HG03521 (cell line): Measurements from ENCODE around the gene CKB.
"Not testable (repeated sequence)": the region's sequence is repeated elsewhere in the genome, so short reads cannot be mapped to it uniquely, and the experiment has no call there.

Experiments used
- ATAC-seq: cut with Tn5 transposase; IDR thresholded peaks from one replicate; pipeline ENCODE4 v1.9.1; 2021; ENCODE audit warnings: mild to moderate bottlenecking, moderate library complexity; ENCODE audit not compliant: unreplicated experiment

CKB gene

DNA sequence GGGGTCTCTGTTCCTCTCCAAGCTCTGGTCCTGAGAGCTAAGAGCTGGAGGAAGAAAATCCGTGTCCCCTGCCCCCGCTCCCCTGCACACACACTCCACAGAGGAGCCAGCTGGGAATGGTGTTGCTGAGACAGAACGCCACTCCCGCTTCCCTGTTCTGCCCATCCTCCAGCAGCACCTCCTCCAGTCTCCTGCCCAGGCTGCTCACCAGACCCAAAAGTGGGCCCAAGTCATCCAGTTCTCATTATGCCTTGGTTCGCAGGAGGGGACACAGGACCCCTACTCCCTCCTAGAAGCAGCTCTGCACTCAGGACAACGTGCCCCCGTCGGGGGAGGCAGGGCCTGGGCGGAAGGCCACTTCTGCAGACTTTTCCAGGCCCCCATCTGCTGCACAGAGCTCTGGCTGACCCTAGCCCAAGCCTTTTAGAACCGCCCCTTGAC is 5.5 kb upstream of the CKB start:
- ATAC-seq, result no peak

DNA sequence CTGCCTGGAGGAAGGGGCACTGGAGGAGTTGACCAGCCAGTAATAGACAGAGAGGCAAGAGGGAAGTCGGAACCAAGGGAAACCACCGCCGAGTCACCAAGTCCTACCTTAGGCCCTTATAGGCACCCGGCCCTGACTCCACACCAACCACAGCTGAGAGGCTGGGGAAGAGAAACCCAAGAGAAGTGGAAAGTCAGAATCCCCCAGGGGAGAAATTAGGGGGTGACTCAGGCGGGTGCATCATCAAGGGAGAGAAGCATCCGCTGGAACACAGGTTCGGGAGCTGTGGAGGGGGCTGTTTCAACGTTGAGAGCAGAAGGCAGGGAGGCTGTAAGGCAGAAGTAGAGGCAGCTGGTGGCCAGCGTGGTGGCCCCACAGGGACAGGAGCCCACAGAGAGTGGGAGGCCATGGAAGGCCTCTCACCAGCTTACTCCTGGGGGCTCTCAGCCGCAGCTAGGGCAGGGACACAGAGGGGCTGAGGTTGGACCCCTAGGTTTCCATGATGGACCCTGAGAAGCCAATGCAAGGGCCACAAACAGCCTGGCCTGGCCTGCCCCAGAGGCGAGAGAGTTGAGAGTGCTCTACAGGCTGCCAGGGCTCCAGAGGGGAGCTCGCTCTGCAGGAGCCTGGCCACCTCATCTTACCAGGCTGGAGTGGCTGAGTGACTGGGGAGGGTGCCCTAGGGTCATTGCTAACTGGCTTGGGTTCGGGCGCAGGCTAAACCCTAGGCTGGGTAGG is 4.9 kb upstream of the CKB start:
- ATAC-seq, result no peak

DNA sequence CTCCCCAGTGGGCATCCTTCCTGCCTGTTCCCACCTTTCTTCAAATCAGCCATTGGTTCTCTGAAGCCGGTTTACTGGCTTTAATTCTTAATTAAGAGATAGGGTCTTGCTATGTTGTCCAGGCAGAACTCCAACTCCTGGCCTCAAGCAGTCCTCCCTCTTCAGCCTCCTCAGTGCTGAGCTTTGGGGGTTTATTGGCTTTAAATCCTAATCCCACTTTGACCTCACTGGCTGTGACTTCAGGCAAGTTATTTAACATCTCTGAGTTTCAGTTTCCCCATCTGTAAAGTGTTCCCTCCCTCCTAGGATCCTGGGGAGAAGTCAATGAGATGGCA is 4.3 kb upstream of the CKB start:
- ATAC-seq, result no peak

DNA sequence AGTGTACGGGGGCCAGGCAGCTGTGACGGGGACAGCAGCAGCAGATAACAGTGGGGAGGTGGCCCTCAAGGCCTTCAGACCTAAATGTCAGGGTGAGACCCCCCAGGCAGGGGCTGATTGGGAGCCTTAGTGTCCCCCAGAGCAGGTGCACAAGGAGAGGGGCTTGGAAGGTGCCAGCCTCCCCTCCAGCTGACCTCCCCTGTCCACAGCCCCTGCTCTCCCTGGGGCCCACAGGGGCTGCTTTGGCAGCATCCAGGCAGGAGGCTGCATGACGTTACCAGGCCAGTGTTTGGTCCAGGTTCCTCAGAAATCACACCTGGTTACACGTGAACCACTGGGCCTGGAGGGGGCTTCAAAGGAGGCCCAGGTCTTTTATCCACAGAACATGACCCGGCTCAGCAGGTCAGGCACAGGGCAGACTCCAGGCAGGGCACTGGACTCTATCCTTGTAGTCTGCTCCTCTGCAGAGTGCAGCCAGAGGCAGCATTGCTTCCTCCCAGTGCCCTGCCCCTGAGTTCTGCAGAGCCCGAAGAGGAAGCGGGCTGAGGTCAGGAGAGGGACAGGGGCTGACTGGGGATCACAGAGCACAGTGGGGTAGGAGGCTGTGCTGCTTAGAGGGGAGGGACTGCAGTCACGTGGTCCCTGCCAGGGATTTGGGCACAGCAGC is 3.8 kb upstream of the CKB start:
- no peak for ATAC-seq

DNA sequence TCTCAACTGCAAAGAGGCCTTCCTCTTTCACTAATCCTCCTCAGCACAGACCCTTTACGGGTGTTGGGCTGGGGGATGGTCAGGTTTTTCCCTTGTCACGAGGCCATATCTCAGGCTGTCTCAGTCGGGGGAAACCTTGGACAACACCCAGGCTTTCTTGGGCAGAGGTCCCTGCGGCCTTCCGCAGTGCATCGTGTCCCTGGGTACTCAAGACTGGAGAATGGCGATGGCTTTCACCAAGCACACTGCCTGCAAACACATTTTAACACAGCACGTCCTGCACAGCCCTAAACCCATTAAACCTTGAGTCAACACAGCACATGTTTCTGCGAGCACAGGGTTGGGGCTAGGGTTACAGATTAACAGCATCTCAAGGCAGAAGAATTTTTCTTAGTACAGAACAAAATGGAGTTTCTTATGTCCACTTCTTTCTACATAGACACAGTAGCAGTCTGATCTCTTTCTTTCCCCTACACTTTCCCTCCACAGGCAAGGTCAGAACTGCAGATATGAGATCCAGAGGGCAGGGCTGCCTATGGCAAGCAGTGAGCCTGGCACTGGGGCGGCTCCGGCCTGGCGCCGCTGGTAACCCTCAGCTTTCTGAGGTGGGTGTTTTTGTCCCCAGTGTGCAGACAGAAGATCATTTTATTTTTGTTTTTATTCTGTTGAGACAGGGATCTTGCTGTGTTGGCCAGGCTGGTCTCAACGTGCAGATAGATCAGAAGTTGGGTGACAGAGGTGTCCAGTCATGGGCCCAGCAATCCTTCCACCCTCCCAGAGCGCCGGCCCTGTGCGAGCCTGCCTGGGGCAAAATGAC is 3.0 kb upstream of the CKB start:
- ATAC-seq, result not testable (repeated sequence)

DNA sequence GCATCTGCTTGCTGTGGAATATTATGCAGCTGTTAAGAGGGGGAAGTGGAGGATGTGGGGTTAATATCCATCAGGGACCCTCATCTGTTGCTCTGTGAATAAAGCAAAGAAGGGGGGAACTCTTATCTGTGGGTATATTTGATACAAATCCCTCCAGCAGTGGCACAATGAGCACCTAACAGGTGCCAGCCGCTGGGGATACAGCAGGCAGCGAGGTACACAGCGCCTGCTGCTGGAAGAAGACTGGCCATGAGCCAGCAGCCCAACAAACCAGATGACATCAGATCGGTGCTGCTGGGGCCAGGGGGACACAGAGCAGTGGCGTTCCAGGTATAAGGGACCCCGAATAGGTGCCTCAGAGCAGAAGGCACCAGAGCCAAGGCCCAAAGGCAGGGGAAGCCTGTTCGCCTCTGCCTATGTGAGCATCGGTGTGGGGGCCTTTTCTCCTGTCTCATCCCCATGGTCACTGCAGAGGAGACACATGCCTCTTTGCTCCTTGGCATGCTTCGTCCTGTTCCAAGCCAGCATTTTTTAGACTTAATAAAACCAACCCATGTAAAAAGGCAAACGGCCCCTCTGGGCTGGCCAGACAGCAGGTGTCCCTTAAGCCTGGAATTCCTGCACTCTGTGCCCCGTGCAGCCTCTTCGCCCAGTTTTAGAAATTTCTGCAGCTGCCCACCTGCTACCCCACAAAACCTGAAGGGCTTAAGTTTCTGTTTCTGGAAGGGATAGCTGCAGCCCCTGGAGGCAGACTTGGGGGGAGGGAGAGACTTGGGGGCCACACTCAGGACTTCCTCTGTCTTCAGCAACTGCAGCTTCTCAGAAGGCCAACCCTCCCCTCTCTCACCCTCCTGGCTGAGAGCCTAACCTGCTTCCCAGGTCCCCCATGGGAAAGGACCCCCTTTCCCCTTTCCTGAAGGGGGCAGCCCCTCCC is 1.6 kb upstream of the CKB start:
- no peak for ATAC-seq

DNA sequence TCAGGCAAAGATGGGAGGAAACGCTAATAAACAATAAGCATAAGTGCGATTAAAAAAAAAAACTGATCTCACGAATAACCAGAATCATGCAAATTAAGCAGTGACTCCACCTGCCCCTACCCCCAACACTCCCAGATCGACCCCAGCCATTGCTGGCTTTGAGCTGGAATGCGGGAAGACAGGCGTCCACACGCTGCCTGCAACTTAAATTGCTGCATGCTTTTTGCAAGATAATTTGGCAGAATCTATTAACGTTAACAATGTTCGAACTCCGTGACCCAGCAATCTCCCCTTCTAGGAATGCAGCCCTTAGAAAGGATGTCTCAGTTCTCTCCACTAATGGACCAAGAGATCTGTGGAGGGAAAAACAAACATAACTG is 935 bp upstream of the CKB start:
- no peak for ATAC-seq

DNA sequence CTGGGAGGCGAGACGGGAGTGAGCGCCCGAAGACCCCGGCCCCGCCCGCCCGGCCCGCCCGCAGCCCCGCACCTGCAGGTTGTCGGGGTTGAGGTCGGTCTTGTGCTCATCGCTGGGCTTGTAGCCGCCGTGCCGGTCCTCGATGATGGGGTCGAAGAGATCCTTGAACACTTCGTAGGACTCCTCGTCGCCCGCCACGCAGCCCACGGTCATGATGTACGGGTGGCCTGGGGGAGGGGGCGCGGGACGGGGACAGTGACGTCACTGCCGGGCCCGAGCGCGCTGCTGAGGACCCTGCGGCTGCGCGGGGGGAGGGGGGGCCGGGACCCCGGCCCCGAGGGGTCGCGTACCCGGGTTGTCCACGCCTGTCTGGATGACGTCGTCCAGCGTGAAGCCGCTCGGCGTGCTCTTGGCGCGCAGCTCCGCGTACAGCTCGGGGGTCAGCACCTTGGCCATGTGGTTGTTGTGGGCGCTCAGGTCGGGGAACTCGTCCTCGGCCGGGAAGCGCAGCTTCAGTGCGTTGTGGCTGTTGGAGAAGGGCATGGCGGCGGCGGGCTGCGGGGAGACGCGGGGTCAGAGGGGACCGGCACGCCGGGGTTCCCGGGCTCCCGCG is 573 bp downstream of the CKB start:
- ATAC-seq, result no peak

DNA sequence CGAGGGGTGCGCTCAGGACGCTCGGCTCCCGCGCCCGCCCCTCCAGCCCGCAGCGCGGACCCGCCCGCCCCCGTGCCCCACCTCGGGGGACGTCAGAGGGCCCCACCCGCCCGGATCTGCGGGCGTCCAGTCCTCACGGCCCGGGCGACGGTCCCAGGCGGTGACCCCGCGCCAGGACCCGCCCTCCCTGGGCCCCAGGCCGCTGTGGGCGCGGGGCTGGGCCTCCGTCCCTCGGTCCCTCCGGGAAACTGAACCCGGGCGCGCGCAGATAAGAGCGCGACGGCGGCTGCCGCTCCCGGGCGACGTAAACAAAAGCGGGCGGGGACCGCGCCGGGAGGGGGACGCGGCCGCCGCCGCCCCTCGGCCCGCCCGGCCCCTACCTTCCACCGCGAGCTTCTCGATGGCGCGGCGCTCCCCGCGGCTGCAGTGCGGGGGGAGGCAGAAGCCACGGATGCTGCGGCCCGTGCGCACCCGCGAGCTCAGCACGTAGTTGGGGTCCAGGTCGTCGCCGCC is 1.1 kb downstream of the CKB start:
- ATAC-seq, result no peak

DNA sequence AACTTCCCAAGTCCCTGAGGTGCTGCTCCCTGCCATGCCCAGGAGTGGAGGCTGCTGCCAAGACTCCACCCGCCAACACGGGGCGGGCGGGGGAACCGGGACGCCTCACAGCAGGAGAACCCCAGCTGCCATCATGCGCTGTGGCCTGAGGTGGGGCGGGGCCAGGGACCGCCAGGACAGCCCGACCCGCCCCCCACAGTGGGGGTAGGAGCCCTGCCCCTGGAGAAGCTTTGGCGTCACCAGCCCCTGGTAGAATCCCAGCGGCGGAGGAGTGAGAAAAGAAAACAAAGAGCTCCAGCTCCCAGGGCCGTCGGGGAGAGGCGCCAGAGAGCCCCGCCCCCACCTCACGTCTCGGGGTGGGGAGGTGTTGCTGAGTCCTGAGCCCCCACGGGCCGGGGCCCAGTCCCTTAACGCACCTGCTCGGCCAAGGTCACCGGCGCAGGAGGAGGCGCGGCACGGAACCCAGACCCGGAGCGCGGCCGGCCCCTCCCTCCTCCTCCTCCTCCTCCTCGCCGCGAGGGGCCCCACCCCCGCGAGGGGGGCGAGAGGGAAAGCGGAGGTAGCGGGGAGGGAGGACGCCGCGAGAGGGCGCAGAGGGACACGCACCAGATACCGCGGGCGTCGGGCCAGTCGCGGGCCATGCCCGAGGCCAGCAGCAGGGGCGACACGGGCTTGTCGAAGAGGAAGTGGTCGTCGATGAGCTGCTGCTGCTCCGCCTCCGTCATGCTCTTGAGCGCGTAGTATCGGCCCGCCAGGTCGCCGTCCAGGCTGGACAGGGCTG is 1.8 kb downstream of the CKB start:
- no peak for ATAC-seq

DNA sequence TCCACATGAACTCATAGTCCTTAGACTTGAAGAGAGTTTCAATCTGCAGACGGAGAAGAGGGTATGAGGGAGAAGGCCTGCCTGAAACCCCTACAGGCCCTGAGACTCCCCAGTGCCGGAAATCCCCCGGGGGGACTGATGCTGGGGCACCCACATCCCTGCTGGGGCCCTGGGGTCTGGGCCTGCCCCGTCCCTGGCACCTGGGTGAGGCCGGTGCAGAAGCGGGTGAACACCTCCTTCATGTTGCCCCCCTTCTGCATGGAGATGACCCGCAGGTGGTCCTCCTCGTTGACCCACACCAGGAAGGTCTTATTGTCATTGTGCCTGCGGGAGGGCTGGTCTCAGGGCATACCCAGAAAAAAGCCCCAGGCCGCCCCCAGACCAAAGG is 2.4 kb downstream of the CKB start:
- no peak for ATAC-seq

DNA sequence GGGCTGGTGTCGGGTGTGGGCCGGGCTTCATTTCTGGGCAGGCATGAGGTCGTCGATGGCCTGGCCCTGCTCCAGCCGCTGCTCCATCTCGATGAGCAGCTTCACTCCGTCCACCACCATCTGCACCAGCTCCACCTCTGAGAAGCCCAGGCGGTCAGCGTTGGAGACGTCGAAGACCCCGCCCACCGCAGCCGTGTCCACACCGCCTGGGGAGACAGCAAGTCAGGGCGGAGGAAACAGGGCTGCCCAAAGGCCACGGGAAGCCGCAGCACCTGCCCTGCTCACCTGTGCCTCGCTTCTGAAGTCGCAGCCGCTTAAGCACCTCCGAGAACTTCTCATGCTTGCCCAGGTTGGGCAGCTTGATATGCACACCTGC is 2.8 kb downstream of the CKB start:
- ATAC-seq, result no peak

DNA sequence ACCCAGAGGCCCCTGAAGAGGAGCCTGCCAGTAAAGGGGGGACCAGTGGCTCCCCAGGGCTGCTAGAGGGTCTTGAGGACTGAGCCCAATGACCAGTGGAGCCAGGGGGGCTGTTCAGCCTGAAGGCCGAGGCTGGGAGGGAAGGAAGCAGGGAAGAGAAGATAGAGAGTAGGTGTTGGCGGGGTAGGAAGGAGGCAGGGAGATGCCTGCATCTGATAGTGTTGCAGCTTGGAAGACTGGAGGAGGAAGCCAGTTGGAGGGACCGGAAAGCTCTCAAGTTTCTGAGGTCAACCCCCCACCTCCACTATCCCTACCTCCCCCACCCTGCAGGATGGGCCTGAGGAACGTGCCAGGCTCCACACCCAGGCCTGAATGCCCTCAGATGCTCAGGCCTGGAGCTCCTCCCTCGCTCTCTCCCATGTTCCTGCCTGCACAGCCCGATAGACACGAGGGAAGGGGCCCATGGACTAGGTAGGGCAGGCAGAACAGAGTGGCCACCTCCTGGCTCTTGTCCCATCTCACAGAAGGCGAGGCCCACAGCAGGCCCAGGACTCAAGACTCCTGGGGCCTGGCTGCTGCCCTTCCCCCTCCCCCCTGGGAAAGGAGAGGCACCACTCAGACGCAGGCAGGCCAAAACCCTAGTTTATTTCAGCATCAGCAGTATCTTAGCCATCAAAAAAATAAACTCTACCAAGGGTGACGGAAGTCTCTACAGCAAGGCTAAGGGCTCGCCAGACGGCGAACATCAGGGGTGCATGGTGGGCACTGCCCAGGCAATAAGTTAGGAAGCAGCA is 3.4 kb downstream of the CKB start:
- ATAC-seq, result no peak

DNA sequence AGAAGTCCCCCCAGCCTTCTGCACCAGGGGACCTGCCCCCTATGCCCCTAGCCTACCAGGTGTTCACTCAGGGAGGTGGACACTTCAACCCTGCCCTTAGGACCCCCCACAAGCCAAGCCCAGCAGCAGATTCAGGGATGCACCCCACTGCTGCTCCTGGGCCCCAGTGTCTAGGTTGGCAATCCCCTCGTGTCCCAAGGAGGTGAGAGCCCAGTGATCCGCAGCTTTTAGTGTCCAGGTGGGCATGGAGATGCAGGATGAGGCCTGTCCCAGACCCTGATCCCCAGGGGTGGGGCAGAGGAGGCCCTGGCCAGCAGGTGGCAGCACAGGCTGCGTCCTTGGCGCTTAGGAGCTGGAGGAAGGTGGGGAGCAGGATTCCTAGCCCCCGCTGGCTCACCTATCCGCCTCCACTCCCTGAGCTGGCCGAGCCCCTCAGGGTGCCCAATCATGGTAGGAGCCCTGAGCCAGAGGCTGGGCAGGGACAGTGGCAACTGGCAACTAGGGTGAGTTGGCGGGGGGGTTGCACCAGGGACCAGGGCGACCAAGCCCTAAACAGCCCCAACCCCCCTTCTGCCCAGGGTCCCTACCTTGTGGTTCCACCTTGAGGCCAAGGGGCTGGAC is 4.1 kb downstream of the CKB start:
- no peak for ATAC-seq

DNA sequence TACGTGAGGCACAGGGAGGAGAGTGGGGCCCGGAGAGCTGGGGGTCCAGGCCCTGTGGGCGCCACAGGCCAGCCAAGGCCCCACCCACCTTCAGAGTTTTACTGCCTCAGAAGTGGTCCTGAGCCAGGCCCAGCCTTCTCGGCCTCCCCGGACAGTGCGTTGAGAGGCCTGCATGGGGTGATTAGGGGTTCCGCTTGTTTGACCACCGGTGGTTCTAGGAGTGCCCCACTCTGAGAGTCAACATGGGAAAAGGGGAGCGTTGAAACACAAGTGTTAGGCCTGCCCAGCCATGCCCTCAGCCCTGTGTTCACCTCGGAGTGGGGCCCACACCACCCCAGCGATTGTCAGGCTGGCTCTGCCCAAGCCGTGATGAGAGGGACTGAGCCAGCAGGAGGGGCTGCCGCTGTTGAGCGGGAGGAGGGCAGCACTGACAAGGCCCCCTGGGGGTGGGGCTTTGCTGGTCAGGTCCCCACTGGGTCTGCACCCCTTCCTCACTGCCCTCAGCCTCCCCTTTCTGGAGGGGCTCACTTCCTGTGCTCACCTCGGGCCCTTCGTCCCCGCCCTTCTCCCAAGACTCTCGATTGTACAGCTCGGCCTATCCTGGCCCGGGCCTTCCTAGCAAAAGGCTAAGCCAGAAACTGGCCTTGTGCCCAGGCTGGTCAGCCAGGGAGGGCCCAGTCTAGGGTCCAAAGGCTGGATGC is 4.8 kb downstream of the CKB start:
- no peak for ATAC-seq

DNA sequence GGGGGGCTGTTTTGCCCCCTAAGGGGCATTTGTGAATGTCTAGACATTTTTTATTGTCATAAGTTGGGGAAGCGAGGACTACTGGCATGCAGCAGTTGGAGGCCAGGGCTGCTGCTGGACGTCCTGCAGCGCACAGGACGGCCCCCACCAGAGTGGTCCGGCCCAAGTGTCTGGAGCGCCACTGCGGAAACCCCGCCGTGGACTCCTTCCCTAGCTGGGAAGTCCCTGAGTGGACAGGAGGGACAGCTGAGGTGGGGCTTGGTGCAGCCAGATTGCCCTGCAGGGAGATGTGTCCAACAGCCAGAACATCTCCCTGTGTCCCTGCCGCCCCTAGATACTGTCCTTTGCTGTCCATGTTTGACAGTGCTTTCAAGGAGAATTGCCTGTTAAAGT is 5.5 kb downstream of the CKB start:
- ATAC-seq, result no peak

DNA sequence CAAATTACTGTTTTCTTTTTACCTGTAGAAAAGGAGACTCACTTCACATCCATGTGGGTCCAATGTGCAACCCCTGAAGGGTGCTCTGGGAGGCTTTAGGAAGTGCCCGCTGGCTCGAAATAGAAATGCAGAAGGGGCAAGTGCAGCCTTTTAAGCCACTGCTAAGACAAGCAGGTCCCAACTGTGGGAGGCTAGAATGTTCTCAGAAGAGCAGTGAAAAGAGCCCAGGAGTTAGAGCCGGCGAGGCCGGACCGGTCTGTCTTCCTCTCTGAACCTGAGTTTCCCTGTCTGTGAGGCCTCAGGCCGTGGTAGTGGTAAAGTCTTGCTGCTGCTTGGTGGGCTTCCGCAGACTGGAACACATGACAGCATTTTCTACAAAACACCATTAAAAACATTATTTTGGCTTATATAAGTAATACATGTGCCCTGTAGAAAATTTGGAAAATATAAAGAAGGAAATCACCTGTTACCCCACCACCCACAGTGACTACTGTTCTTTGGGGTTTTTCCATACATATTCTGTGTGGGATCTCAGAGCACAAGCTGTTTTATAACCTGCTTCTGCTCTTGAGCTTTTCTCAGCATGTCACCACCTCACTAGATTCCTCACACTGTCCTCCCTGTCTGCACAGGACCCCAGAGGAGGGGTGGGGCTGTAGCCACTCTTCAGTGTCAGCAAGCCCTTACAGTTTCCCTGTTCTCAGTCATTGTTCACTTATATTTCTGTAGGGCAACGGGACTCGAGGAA is 6.0 kb downstream of the CKB start:
- ATAC-seq, result no peak
